Measurements from ENCODE around the gene PSPN.
"Not testable (repeated sequence)": the region's sequence is repeated elsewhere in the genome, so short reads cannot be mapped to it uniquely, and the experiment has no call there.

DNA sequence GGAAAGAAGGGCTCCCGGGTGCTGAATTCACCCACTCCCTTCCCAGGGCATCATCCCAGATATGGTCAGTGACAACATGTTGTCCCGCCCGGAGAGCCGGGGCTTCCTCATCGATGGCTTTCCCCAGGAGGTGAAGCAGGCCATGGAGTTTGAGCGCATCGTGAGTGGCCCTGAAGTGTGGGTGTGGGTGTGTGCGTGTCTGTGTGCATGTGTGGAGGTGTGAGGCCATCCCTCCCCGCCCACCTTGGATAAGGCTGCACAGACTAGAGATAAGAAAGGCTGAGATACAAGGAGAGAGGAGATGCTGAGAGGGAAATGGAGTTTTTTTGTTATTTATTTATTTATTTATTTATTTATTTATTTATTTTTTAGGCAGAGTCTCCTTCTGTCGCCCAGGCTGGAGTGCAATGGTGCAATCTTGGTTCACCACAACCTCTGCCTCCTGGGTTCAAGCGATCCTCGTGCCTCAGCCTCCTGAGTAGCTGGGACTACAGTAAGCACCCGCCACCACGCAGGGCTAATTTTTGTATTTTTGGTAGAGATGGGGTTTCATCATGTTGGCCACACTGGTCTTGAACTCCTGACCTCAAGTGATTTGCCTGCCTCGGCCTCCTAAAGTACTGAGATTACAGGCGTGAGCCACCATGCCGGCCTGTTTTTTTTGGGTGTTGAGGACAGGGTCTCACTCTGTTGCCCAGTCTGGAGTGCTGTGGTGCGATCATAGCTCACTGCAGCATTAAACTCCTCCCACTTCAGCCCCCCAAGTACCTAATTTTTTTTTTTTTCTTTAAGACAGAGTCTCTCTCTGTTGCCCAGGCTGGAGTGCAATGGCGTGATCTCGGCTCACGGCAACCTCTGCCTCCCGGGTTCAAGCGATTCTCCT is 24.6 kb upstream of the PSPN start:
- TF ChIP-seq, protein P1, sequence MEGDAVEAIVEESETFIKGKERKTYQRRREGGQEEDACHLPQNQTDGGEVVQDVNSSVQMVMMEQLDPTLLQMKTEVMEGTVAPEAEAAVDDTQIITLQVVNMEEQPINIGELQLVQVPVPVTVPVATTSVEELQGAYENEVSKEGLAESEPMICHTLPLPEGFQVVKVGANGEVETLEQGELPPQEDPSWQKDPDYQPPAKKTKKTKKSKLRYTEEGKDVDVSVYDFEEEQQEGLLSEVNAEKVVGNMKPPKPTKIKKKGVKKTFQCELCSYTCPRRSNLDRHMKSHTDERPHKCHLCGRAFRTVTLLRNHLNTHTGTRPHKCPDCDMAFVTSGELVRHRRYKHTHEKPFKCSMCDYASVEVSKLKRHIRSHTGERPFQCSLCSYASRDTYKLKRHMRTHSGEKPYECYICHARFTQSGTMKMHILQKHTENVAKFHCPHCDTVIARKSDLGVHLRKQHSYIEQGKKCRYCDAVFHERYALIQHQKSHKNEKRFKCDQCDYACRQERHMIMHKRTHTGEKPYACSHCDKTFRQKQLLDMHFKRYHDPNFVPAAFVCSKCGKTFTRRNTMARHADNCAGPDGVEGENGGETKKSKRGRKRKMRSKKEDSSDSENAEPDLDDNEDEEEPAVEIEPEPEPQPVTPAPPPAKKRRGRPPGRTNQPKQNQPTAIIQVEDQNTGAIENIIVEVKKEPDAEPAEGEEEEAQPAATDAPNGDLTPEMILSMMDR (IDR thresholded peaks at IDR 0.05), result not testable (repeated sequence)
- not testable (repeated sequence) for TF ChIP-seq EP300 (IDR thresholded peaks at IDR 0.05)
